Ascending aorta (tissue), 2 donors: Measurements from ENCODE around the gene PRKCQ. TPM values are rescaled to one million over a fixed set of nuclear protein-coding genes. Genes with fewer than 3 reads are reported as not detected.

ENCODE experiments used
- DNase-seq, 2 donors: peaks; one replicate each; pipeline ENCODE4 v3.0.0-alpha.2; 2019; ENCODE audit warnings: low spot score in 2 of 2
- H3K27ac ChIP-seq, 2 donors: fragments of 200-600 bp; sonication (generic); one replicate each; pipeline ENCODE4 v1.5.1; 2016 to 2017; ENCODE audit warnings: mild to moderate bottlenecking in 1 of 2
- H3K27me3 ChIP-seq: fragments of 200-600 bp; sonication (generic); one replicate; pipeline ENCODE4 v1.5.1; 2017
- H3K36me3 ChIP-seq, 2 donors: fragments of 200-600 bp; sonication (generic); one replicate each; pipeline ENCODE4 v1.5.1; 2016
- H3K4me1 ChIP-seq, 2 donors: fragments of 200-600 bp; sonication (generic); one replicate each; pipeline ENCODE4 v1.5.1; 2016 to 2017; ENCODE audit warnings: mild to moderate bottlenecking in 1 of 2
- H3K4me3 ChIP-seq, 2 donors: fragments of 200-600 bp; sonication (generic); one replicate each; pipeline ENCODE4 v1.5.1; 2016 to 2017; ENCODE audit warnings: mild to moderate bottlenecking in 1 of 2
- H3K9me3 ChIP-seq, 2 donors: fragments of 200-600 bp; sonication (generic); one replicate each; pipeline ENCODE4 v1.5.1; 2016
- CTCF ChIP-seq, 3 experiments: fragments of 200-600 bp in 2 of 3; fragments of 450-650 bp in 1 of 3; sonication (generic) in 2 of 3; IDR thresholded peaks; one replicate each; pipeline ENCODE4 v1.5.1; 2016 to 2019; ENCODE audit warnings: antibody characterized with exemption in 3 of 3, mild to moderate bottlenecking in 1 of 3, moderate library complexity in 1 of 3
- intact Hi-C: fragments of 100-400 bp; cut with DNase I; formaldehyde crosslinking; loops from one replicate; pipeline ENCODE4 v1.15.1; 2023
- total RNA-seq: library from RNA; depleted of rRNA; stranded (reverse); fragments of >200 nt; gene quantifications from one replicate; pipeline ENCODE4 v1.1.0, GENCODE V29; 2016

Gene PRKCQ
- total RNA-seq, 1 donor from 2014 or later = not detected

GRCh38 chr10:6407034-6407721 is 172.9 kb downstream of the PRKCQ start:
- H3K27ac ChIP-seq = no peak overlapping the region
- H3K9me3 ChIP-seq = no peaks in the 10 kb centered on the region
- no peak for DNase-seq
- no peaks in the 10 kb centered on the region for H3K27me3 ChIP-seq
- intact Hi-C loops = no loop called here
- H3K4me3 ChIP-seq = no peak overlapping the region
- no peak for TF ChIP-seq CTCF (IDR thresholded peaks at IDR 0.05)
- H3K4me1 ChIP-seq = peaks cover 0 to 4% of the 10 kb centered on the region in 2 donors
- H3K36me3 ChIP-seq = no peaks in the 10 kb centered on the region

- Histone ChIP-seq H3K27ac (no peak overlapping the region), H3K4me1 (peaks cover 0 to 4% of the 10 kb centered on the region in 2 donors), H3K9me3 (no peaks in the 10 kb centered on the region), H3K36me3 (no peaks in the 10 kb centered on the region), H3K4me3 (no peak overlapping the region), H3K27me3 (no peaks in the 10 kb centered on the region)
- peak; percentile 10 to 47 (median 33) for TF ChIP-seq CTCF (IDR thresholded peaks at IDR 0.05)
- intact Hi-C loops = no loop called here
- no peak for DNase-seq
These were observed 173.6 kb downstream of the PRKCQ start for GRCh38 chr10:6406220-6407033.

GRCh38 chr10:6405713-6406112 is 174.4 kb downstream of the PRKCQ start:
- Histone ChIP-seq H3K4me3 (no peak overlapping the region), H3K27me3 (no peaks in the 10 kb centered on the region), H3K9me3 (no peaks in the 10 kb centered on the region), H3K4me1 (peaks cover 0 to 6% of the 10 kb centered on the region in 2 donors), H3K36me3 (no peaks in the 10 kb centered on the region), H3K27ac (no peak overlapping the region)
- intact Hi-C loops = no loop called here
- DNase-seq = no peak
- no peak for TF ChIP-seq CTCF (IDR thresholded peaks at IDR 0.05)

DNA sequence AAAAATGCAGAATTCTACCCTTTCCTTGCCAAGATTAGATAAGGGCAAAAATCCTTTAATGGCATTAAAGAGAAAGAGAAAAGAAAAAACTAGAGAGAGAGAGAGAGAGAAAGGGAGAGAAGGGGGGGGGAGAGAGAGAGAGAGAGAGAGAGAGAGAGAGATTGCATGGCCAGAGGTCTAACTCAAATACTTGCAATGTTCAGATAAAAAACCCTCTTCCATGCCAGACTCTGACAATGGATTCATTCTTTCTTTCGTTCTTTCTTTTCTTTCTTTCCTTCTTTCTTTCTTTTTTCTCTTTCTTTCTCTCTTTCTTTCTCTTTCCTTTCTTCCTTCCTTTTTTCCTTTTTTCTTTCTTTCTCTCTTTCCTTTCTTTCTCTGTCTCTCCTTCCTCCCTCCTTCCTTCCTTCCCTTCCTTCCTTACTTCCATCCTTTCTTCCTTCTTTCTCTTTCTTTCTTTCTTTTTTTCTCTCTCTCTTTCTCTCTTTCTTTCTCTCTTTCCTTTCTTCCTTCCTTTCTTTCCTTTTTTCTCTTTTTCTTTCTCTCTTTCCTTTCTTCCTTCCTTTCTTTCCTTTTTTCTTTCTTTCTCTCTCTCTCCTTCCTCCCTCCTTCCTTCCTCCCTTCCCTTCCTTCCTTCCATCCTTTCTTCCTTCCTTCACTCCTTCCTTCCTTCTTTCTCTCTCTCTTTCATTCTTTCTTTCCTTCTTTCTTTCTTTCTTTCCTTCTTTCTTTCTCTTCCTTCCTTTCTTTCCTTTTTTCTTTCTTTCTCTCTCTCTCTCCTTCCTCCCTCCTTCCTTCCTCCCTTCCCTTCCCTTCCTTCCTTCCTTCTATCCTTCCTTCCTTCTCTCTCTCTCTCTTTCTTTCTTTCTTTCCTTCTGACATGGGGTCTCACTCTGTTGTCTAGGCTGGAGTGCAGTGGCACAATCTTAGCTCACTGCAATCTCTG is 175.7 kb downstream of the PRKCQ start:
- no peak overlapping the region for H3K27ac ChIP-seq
- peaks cover 0 to 8% of the 10 kb centered on the region in 2 donors for H3K4me1 ChIP-seq
- no peaks in the 10 kb centered on the region for H3K36me3 ChIP-seq
- no peak for TF ChIP-seq CTCF (IDR thresholded peaks at IDR 0.05)
- no peak for DNase-seq
- H3K4me3 ChIP-seq = no peak overlapping the region
- no peaks in the 10 kb centered on the region for H3K27me3 ChIP-seq
- intact Hi-C loops = loop anchor here (5.0 kb wide), 4 partner anchors 127 to 452 kb away; no protein-coding TSS in a partner anchor
- no peaks in the 10 kb centered on the region for H3K9me3 ChIP-seq

GRCh38 chr10:6402960-6403359 is 177.1 kb downstream of the PRKCQ start:
- Histone ChIP-seq H3K9me3 (no peaks in the 10 kb centered on the region), H3K27me3 (no peaks in the 10 kb centered on the region), H3K4me3 (no peak overlapping the region), H3K27ac (no peak overlapping the region), H3K4me1 (peaks cover 0 to 13% of the 10 kb centered on the region in 2 donors), H3K36me3 (no peaks in the 10 kb centered on the region)
- no peak for DNase-seq
- intact Hi-C loops = loop anchor here (5.0 kb wide), 4 partner anchors 126 to 451 kb away; no protein-coding TSS in a partner anchor
- no peak for TF ChIP-seq CTCF (IDR thresholded peaks at IDR 0.05)
